HG02642 (cell line): Measurements from ENCODE around the gene KIF3B.

Experiments used
- ATAC-seq: cut with Tn5 transposase; IDR thresholded peaks from one replicate; pipeline ENCODE4 v1.9.1; 2021; ENCODE audit warnings: mild to moderate bottlenecking; ENCODE audit not compliant: unreplicated experiment, poor library complexity

KIF3B gene

GRCh38 chr20:32277361-32278198 is at the start of gene KIF3B:
KIF3B (plus strand) TSS chr20:32277651; CDS start chr20:32309778, 32,127 bp downstream.
- ATAC-seq: peak; percentile 83

- no peak for ATAC-seq
These were observed 49.4 kb upstream of the KIF3B start for GRCh38 chr20:32227744-32228688.

GRCh38 chr20:32229251-32229747 is 48.2 kb upstream of the KIF3B start:
- ATAC-seq: no peak

- ATAC-seq: no peak
These were observed 46.7 kb upstream of the KIF3B start for GRCh38 chr20:32230707-32231106.

GRCh38 chr20:32231245-32231644 is 46.2 kb upstream of the KIF3B start:
- no peak for ATAC-seq

GRCh38 chr20:32231847-32232246 is 45.6 kb upstream of the KIF3B start:
- no peak for ATAC-seq

- no peak for ATAC-seq
These were observed 45.0 kb upstream of the KIF3B start for GRCh38 chr20:32232326-32232886.

GRCh38 chr20:32233286-32233685 is 44.2 kb upstream of the KIF3B start:
- ATAC-seq: no peak

- ATAC-seq: no peak
These were observed 43.2 kb upstream of the KIF3B start for GRCh38 chr20:32234135-32234808.

- ATAC-seq: no peak
These were observed 42.0 kb upstream of the KIF3B start for GRCh38 chr20:32235331-32236047.

- no peak for ATAC-seq
These were observed 41.4 kb upstream of the KIF3B start for GRCh38 chr20:32236048-32236533.

GRCh38 chr20:32236819-32237218 is 40.6 kb upstream of the KIF3B start:
- ATAC-seq: no peak

GRCh38 chr20:32237419-32237818 is 40.0 kb upstream of the KIF3B start:
- ATAC-seq: no peak

- no peak for ATAC-seq
These were observed 38.7 kb upstream of the KIF3B start for GRCh38 chr20:32238483-32239425.

- no peak for ATAC-seq
These were observed 37.2 kb upstream of the KIF3B start for GRCh38 chr20:32240205-32240604.

- ATAC-seq: no peak
These were observed 35.6 kb upstream of the KIF3B start for GRCh38 chr20:32241807-32242206.

- ATAC-seq: no peak
These were observed 33.2 kb upstream of the KIF3B start for GRCh38 chr20:32244150-32244823.

GRCh38 chr20:32244959-32245358 is 32.5 kb upstream of the KIF3B start:
- ATAC-seq: no peak
